OCI-M1 (cell line): ENCODE data around the gene FAM200B.

ENCODE experiments used
- DNase-seq: peaks from one replicate; lab custom pipeline; 2025; lab: John Stamatoyannopoulos, UW

FAM200B gene

DNA sequence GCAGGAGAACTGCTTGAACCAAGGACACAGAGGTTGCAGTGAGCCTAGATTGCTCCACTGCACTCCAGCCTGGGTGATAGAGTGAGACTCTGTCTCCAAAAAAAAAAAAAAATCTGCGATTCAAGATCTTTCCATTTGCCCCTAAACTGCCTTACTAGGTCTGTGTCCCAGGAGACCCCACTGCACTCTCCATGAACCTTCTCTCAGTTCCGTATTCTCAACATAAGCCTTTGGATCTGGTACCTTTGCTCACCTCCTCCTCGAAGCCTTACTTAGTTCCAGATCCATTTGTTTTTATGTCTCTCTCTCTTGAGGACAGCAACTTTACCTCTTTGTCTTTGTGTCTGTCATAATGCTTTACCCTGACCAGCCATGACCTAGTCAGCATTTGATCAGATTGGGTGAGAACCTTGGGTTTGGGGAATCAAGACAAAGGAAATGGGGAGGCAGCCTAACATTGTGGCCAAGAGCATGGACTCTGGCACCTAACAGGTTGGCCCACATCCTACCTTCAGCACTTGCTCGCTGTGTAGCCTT lies 55.0 kb downstream of the FAM200B start:
- DNase-seq: no peak

DNA sequence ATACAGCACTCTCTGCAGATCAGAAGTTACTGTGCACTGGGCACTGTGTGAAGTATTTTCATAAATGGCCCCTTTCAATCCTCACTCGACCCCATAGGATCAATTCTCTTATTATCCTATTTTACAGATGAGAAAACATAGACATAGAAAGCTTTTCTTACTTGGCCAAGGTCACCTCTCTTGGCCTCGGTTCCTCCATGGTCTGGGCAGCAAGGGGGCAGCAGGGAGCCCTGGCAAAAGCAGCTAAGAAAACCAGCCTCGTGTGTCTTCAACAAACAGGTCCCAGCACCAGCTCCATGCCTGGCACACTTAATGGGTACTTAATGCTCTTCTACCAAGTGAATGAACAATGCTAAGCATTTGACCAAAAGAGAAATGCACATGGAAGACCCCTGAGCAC lies 55.6 kb downstream of the FAM200B start:
- no peak for DNase-seq

DNA sequence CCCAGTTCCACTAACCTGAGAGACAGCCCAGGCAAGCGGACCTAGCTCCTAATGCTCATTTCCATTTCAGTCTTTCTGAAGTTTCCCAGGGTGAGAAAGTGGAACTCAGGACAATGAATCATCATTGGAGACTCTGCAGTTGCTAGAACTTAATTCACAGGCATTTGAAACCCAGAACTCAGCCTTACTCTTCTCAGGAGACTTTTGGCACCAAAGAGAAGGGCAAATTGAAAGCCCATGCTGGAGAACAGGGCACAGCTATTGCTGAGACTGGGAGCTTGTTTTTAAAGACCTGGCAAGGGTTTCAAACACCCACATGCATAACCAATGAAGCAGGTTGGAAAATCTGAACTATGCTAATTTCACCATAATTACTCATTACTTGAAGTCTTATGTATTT lies 57.2 kb downstream of the FAM200B start:
- no peak for DNase-seq
